Breast epithelium (tissue), 4 donors: ENCODE measurements around the gene RSL24D1. TPM values are rescaled to one million over a fixed set of nuclear protein-coding genes. Genes with fewer than 3 reads are reported as not detected.

Source experiments
- DNase-seq, 2 donors: peaks; one replicate each; pipeline ENCODE4 v3.0.0-alpha.2; 2019; ENCODE audit warnings: low spot score in 2 of 2
- H3K27ac ChIP-seq, 2 donors: fragments of 200-600 bp; sonication (generic) in 1 of 2; one replicate each; pipeline ENCODE4 v1.5.1; 2016 to 2019; ENCODE audit warnings: mild to moderate bottlenecking in 1 of 2
- H3K27me3 ChIP-seq, 2 donors: fragments of 200-600 bp; sonication (generic) in 1 of 2; one replicate each; pipeline versions ENCODE4 v1.5.1 to v1.6.0; 2017 to 2019; ENCODE audit warnings: control low read depth in 1 of 2, mild to moderate bottlenecking in 1 of 2
- H3K36me3 ChIP-seq: fragments of 200-600 bp; one replicate; pipeline ENCODE4 v1.5.1; 2019
- H3K4me1 ChIP-seq, 2 donors: fragments of 200-600 bp; sonication (generic); one replicate each; pipeline ENCODE4 v1.5.1; 2016 to 2019; ENCODE audit warnings: control low read depth in 1 of 2
- H3K4me3 ChIP-seq, 3 donors: fragments of 200-600 bp; sonication (generic); 1 replicate in 2 of 3; 2 replicates in 1 of 3; pipeline ENCODE4 v1.5.1; 2016 to 2019; ENCODE audit warnings: mild to moderate bottlenecking in 3 of 3, moderate library complexity in 2 of 3
- H3K9me3 ChIP-seq, 2 donors: fragments of 200-600 bp; sonication (generic) in 1 of 2; one replicate each; pipeline ENCODE4 v1.5.1; 2016 to 2019; ENCODE audit warnings: control low read depth in 1 of 2
- POLR2A ChIP-seq: fragments of 450-650 bp; IDR thresholded peaks from one replicate; pipeline ENCODE4 v1.6.1; 2016; ENCODE audit warnings: antibody characterized with exemption, mild to moderate bottlenecking, moderate library complexity
- POLR2AphosphoS5 ChIP-seq, 3 donors: sonication (generic); formaldehyde crosslinking; IDR thresholded peaks; one replicate each; pipeline ENCODE4 v1.6.1; 2017; ENCODE audit warnings: antibody characterized with exemption in 3 of 3
- intact Hi-C: fragments of 100-400 bp; cut with DNase I; formaldehyde crosslinking; loops from one replicate; pipeline ENCODE4 v1.15.1; 2023; ENCODE audit warnings: low total_unique reads
- total RNA-seq, 3 donors: library from RNA; depleted of rRNA; stranded (reverse); fragments of >200 nt; gene quantifications; one replicate each; pipeline ENCODE4 v1.1.0, GENCODE V29; 2016
- TF ChIP-seq, protein P1 (sequence below), 3 donors: fragments of 450-650 bp; IDR thresholded peaks; one replicate each; pipeline ENCODE4 v1.5.1; 2016 to 2017; ENCODE audit warnings: antibody characterized with exemption in 3 of 3, mild to moderate bottlenecking in 3 of 3, moderate library complexity in 3 of 3

The RSL24D1 gene
- total RNA-seq, 3 donors from 2014 or later, result 66.4 to 97.9 (median 92.4) TPM

DNA sequence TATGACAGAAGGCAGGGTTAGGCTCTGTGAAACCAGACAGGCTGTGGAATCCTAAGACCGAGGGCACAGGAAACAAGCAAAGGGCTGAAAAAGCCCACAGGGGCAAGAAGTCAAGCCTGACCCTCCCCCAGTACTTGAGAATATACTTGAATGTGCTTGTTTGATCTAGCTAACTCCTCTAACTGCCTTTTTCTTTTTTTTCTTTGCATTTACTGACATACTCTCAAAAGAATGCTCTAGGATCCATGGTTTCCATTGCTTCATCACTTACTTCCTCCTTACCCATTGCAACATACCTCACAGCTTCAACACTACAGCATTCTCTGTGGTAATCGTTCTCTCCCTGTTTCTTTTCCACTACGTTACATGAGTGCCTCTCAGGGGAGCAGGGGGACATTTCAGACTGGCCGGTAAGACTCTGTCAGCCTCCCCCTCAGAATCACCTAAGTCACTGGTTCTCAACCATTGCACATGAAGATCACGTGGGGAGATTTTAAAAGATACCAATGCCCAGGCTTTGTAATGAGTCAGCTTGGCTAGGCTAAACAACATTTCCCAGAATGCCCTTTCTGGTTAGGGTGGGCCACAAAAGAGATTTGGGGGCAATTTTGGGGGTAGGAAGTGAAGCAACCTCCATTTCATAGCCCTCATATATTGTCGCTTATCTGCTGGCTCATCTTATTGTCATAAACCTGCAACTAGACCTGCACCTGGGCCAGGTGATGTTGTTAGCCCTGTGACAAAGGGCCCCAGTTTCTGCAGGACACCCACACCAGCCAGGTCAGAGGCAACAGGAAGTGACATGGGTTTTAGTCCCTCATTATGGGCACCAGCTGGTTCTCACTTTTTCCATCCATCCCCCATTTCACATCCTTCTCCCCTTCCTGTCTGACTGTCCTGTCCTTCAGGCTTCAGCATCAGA, 24.6 kb upstream of the RSL24D1 start:
- Histone ChIP-seq H3K4me3 (no peak overlapping the region), H3K27ac (peak overlapping the region; percentile 83 to 95), H3K9me3 (no peaks in the 10 kb centered on the region), H3K36me3 (no peaks in the 10 kb centered on the region), H3K27me3 (no peaks in the 10 kb centered on the region), H3K4me1 (no peaks in the 10 kb centered on the region)
- peak; percentile 26 to 72 (median 37) for TF ChIP-seq POLR2AphosphoS5 (IDR thresholded peaks at IDR 0.05)
- no peak for TF ChIP-seq POLR2A
- intact Hi-C loops, result loop anchor here (10.0 kb wide), 1 partner anchor 63 kb away; the partner anchor contains the start of gene RAB27A
- no peak for DNase-seq

DNA sequence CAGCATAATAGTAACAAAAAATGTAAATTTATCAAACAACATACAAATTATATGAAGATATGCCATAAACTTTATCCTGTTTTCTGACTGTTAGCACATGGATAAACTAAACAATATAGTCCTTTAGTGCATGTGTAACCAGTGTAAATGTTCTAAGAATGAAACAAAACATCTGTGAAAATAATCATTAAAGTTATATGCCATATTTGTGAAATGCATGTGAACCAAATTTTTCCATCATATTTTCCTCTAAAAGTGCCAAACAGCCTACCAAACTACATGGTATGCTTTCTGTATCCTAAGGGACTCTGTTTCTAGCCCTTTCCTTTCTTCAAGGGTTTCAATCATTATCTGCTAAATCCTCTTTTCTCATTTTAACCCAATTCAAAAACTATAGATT, 23.9 kb upstream of the RSL24D1 start:
- Histone ChIP-seq H3K36me3 (no peaks in the 10 kb centered on the region), H3K9me3 (no peaks in the 10 kb centered on the region), H3K4me1 (no peaks in the 10 kb centered on the region), H3K4me3 (no peak overlapping the region), H3K27me3 (no peaks in the 10 kb centered on the region), H3K27ac (peak overlapping the region; percentile 83 to 95)
- no peak for DNase-seq
- intact Hi-C loops, result loop anchor here (10.0 kb wide), 1 partner anchor 64 kb away; the partner anchor contains the start of gene RAB27A
- TF ChIP-seq POLR2A (no peak), POLR2AphosphoS5 (IDR thresholded peaks at IDR 0.05) (no peak)
- TF ChIP-seq, protein P1, sequence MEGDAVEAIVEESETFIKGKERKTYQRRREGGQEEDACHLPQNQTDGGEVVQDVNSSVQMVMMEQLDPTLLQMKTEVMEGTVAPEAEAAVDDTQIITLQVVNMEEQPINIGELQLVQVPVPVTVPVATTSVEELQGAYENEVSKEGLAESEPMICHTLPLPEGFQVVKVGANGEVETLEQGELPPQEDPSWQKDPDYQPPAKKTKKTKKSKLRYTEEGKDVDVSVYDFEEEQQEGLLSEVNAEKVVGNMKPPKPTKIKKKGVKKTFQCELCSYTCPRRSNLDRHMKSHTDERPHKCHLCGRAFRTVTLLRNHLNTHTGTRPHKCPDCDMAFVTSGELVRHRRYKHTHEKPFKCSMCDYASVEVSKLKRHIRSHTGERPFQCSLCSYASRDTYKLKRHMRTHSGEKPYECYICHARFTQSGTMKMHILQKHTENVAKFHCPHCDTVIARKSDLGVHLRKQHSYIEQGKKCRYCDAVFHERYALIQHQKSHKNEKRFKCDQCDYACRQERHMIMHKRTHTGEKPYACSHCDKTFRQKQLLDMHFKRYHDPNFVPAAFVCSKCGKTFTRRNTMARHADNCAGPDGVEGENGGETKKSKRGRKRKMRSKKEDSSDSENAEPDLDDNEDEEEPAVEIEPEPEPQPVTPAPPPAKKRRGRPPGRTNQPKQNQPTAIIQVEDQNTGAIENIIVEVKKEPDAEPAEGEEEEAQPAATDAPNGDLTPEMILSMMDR (IDR thresholded peaks at IDR 0.05), result no peak

DNA sequence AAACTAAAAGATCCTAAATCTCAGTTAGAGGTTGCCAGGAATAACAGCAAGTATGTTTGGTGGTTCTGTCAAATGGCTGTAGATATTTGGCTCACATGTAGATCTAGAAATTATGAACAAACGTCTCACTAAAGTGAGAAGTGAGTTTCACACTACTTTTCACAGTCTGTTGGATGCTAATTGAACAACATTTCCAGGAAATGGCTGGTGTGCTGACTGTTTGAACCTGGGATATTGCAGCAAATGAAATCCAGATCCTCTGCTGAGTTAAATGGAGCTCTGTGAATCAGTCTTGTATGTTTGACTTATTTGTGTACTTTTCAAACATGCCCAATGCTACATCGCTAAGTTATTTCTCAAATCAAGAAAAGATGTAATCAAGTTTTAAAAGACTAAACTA, 21.3 kb upstream of the RSL24D1 start:
- Histone ChIP-seq H3K4me3 (no peak overlapping the region), H3K4me1 (no peaks in the 10 kb centered on the region), H3K27ac (no peak overlapping the region), H3K27me3 (no peaks in the 10 kb centered on the region), H3K9me3 (no peaks in the 10 kb centered on the region), H3K36me3 (no peaks in the 10 kb centered on the region)
- DNase-seq, result no peak
- intact Hi-C loops, result no loop called here
- TF ChIP-seq POLR2A (no peak), POLR2AphosphoS5 (IDR thresholded peaks at IDR 0.05) (no peak)

DNA sequence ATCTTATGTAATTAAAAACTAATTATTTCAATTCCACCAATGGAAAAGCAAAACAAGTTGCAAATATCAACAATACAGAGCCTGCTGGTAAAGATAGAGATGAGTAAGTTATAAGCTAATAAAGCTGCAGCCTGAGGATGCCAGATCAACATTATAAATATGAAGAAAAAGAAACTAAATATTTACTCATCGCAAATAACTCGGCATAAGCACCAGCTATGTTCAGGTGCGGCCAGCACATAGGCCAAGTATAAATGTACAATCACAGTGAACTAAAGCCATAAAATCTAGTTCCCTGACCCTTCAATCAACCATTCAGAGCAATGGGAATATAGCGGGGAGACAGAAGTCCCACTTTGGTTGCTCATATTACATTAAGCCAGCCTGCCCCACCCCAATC, 7.7 kb upstream of the RSL24D1 start:
- TF ChIP-seq POLR2AphosphoS5 (IDR thresholded peaks at IDR 0.05), result no peak
- TF ChIP-seq, protein P1 (IDR thresholded peaks at IDR 0.05), result no peak
- TF ChIP-seq POLR2A, result no peak
- intact Hi-C loops, result no loop called here
- H3K4me3 ChIP-seq, result no peak overlapping the region
- no peaks in the 10 kb centered on the region for H3K36me3 ChIP-seq
- H3K27me3 ChIP-seq, result no peaks in the 10 kb centered on the region
- no peak overlapping the region for H3K27ac ChIP-seq
- H3K4me1 ChIP-seq, result no peaks in the 10 kb centered on the region
- no peak for DNase-seq
- no peaks in the 10 kb centered on the region for H3K9me3 ChIP-seq

DNA sequence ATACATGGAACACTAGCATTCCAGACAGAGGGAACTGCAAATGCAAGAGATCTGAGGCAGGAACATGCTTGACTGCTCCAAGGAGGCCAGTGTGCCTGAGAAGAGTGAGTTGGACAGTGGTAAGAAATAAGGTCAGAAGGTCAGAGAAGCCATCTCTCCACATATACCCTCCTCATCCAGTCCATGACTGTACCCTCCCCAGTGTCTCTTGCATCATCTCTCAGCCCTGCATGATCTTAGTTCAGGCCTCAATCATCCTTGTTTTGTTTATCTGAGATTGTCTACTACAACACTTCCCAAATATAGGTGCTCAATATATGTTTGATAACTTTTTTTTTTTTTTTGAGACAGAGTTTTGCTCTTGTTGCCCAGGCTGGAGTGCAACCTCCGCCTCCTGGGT, 5.5 kb upstream of the RSL24D1 start:
- no peak for DNase-seq
- H3K9me3 ChIP-seq, result no peaks in the 10 kb centered on the region
- H3K4me1 ChIP-seq, result no peaks in the 10 kb centered on the region
- H3K27ac ChIP-seq, result no peak overlapping the region
- TF ChIP-seq POLR2AphosphoS5 (IDR thresholded peaks at IDR 0.05) (no peak), POLR2A (no peak)
- TF ChIP-seq, protein P1 (IDR thresholded peaks at IDR 0.05), result no peak
- intact Hi-C loops, result no loop called here
- H3K27me3 ChIP-seq, result no peaks in the 10 kb centered on the region
- H3K36me3 ChIP-seq, result no peaks in the 10 kb centered on the region
- no peak overlapping the region for H3K4me3 ChIP-seq

DNA sequence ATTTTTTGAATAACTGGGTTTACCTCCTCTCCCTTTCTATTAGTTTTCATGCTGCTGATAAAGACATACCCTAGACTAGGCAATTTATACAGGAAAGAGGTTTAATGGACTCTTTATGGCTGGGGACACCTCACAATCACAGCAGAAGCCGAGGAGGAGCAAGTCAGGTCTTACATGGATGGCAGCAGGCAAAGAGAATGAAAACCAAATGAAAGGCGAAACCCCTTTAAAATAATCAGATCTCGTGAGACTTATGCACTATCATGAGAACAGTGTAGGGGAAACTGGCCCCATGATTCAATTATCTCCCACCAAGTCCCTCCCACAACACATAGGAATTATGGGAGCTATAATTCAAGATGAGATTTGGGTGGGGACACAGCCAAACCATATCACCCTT, 2.0 kb upstream of the RSL24D1 start:
- TF ChIP-seq, protein P1 (IDR thresholded peaks at IDR 0.05), result no peak
- TF ChIP-seq POLR2AphosphoS5 (IDR thresholded peaks at IDR 0.05) (no peak), POLR2A (no peak)
- Histone ChIP-seq H3K4me3 (no peak overlapping the region), H3K27ac (no peak overlapping the region), H3K4me1 (peaks cover 0 to 7% of the 10 kb centered on the region in 2 donors), H3K36me3 (no peaks in the 10 kb centered on the region), H3K27me3 (no peaks in the 10 kb centered on the region), H3K9me3 (no peaks in the 10 kb centered on the region)
- intact Hi-C loops, result no loop called here
- DNase-seq, result no peak
